ENCODE results near the gene VPS50.

The VPS50 gene

GRCh38 chr7:93239824-93240223, 7.7 kb downstream of the VPS50 start:
- no peak for DNase-seq (ENCODE audit: low spot score)
- no peak for TF ChIP-seq CTCF (IDR thresholded peaks at IDR 0.05; ENCODE audit: extremely low read depth, missing control alignments)

- no peak for DNase-seq (ENCODE audit: low spot score)
- no peak for TF ChIP-seq CTCF (IDR thresholded peaks at IDR 0.05; ENCODE audit: extremely low read depth, missing control alignments)
Measured at GRCh38 chr7:93242106-93242505, 9.9 kb downstream of the VPS50 start.

GRCh38 chr7:93245525-93246432, 13.6 kb downstream of the VPS50 start:
- peak; percentile 5 for DNase-seq (ENCODE audit: low spot score)
- TF ChIP-seq CTCF (IDR thresholded peaks at IDR 0.05; ENCODE audit: extremely low read depth, missing control alignments) = peak; percentile 16

- TF ChIP-seq CTCF (IDR thresholded peaks at IDR 0.05; ENCODE audit: extremely low read depth, missing control alignments) = no peak
- no peak for DNase-seq (ENCODE audit: low spot score)
Measured at GRCh38 chr7:93249491-93250148, 17.5 kb downstream of the VPS50 start.

GRCh38 chr7:93258661-93259060, 26.5 kb downstream of the VPS50 start:
- TF ChIP-seq CTCF (IDR thresholded peaks at IDR 0.05; ENCODE audit: extremely low read depth, missing control alignments) = no peak
- no peak for DNase-seq (ENCODE audit: low spot score)

GRCh38 chr7:93262535-93262934, 30.4 kb downstream of the VPS50 start:
- no peak for TF ChIP-seq CTCF (IDR thresholded peaks at IDR 0.05; ENCODE audit: extremely low read depth, missing control alignments)
- no peak for DNase-seq (ENCODE audit: low spot score)

- TF ChIP-seq CTCF (IDR thresholded peaks at IDR 0.05; ENCODE audit: extremely low read depth, missing control alignments) = no peak
- no peak for DNase-seq (ENCODE audit: low spot score)
Measured at GRCh38 chr7:93265220-93265619, 33.1 kb downstream of the VPS50 start.
